Epithelial cell of proximal tubule (primary cell): ENCODE results near the gene EXOSC10. TPM values are rescaled to one million over a fixed set of nuclear protein-coding genes. Genes with fewer than 3 reads are reported as not detected.
"Not testable (repeated sequence)": the region's sequence is repeated elsewhere in the genome, so short reads cannot be mapped to it uniquely, and the experiment has no call there.

Experiments used
- DNase-seq: peaks from one replicate; pipeline ENCODE4 v3.0.0-alpha.2; 2011; ENCODE audit warnings: low read depth
- H3K4me3 ChIP-seq: 2 replicates; pipeline ENCODE4 v1.5.1; 2011; ENCODE audit warnings: low read depth, mild to moderate bottlenecking, low read length
- total RNA-seq: library from RNA; depleted of rRNA; stranded (reverse); fragments of >200 nt; gene quantifications from 2 replicates; pipeline ENCODE4 v1.2.3, GENCODE V29; 2015
- TF ChIP-seq, protein P1 (sequence below): conservative IDR thresholded peaks from 2 replicates; pipeline ENCODE4 v1.5.1; 2012; ENCODE audit warnings: low read depth, mild to moderate bottlenecking, low read length

Gene EXOSC10
- total RNA-seq, 1 donor from 2014 or later: 71.9 TPM

DNA sequence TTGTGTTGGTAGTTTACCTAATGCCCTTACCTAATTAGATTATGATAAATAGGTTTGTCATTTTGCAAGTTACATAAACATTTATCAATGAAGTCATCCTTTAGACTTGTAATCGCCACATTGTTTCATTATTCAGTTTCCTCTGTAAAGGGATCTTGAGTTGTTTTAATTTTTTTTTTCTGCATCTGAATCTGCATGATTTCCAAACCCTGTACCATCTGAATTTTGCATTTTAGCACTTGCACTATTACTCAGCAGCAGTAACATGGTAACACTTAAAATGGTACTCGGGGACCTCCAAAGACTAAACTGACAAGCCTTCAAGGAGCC lies 74.8 kb downstream of the EXOSC10 start:
- no peak overlapping the region for H3K4me3 ChIP-seq
- TF ChIP-seq, protein P1, sequence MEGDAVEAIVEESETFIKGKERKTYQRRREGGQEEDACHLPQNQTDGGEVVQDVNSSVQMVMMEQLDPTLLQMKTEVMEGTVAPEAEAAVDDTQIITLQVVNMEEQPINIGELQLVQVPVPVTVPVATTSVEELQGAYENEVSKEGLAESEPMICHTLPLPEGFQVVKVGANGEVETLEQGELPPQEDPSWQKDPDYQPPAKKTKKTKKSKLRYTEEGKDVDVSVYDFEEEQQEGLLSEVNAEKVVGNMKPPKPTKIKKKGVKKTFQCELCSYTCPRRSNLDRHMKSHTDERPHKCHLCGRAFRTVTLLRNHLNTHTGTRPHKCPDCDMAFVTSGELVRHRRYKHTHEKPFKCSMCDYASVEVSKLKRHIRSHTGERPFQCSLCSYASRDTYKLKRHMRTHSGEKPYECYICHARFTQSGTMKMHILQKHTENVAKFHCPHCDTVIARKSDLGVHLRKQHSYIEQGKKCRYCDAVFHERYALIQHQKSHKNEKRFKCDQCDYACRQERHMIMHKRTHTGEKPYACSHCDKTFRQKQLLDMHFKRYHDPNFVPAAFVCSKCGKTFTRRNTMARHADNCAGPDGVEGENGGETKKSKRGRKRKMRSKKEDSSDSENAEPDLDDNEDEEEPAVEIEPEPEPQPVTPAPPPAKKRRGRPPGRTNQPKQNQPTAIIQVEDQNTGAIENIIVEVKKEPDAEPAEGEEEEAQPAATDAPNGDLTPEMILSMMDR: no peak
- DNase-seq: no peak

DNA sequence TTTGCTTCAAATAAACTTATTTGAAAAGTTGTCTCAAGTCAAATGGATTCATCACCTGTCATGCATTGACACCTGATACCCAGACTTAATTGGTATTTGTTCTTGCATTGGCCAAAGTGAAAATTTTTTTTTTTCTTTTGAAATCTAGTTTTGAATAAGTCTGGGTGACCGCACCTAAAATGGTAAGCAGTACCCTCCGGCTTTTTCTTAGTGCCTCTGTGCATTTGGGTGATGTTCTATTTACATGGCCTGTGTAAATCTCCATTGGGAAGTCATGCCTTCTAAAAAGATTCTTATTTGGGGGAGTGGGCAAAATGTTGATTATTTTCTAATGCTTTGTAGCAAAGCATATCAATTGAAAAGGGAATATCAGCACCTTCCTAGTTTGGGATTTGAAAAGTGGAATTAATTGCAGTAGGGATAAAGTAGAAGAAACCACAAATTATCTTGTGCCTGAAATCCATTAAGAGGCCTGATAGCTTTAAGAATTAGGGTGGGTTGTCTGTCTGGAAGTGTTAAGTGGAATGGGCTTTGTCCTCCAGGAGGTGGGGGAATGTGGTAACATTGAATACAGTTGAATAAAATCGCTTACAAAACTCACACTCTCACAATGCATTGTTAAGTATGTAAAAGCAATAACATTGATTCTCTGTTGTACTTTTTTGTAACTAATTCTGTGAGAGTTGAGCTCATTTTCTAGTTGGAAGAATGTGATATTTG lies 75.4 kb downstream of the EXOSC10 start:
- no peak overlapping the region for H3K4me3 ChIP-seq
- no peak for DNase-seq
- TF ChIP-seq, protein P1: no peak

DNA sequence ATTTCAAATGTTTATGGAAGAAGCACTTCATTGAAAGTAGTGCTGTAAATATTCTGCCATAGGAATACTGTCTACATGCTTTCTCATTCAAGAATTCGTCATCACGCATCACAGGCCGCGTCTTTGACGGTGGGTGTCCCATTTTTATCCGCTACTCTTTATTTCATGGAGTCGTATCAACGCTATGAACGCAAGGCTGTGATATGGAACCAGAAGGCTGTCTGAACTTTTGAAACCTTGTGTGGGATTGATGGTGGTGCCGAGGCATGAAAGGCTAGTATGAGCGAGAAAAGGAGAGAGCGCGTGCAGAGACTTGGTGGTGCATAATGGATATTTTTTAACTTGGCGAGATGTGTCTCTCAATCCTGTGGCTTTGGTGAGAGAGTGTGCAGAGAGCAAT lies 76.5 kb downstream of the EXOSC10 start:
- TF ChIP-seq, protein P1: no peak
- H3K4me3 ChIP-seq: no peak overlapping the region
- no peak for DNase-seq

DNA sequence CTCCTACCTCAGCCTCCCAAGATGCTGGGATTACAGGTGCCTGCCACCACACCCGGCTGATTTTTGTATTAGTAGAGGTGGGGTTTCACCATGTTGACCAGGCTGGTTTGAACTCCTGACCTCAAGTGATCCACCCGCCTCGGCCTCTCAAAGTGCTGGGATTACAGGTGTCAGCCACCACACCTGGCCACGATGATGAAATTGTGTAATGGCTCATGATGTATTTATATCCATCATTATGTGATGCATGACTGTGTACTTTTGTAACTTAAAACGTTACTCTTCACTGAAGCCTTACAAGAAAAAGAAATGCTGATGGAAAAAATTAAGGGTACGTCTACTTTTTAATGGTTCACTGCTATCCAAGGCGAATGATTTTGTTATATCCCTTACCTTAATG lies 79.7 kb downstream of the EXOSC10 start:
- DNase-seq: no peak
- TF ChIP-seq, protein P1: no peak
- no peak overlapping the region for H3K4me3 ChIP-seq

DNA sequence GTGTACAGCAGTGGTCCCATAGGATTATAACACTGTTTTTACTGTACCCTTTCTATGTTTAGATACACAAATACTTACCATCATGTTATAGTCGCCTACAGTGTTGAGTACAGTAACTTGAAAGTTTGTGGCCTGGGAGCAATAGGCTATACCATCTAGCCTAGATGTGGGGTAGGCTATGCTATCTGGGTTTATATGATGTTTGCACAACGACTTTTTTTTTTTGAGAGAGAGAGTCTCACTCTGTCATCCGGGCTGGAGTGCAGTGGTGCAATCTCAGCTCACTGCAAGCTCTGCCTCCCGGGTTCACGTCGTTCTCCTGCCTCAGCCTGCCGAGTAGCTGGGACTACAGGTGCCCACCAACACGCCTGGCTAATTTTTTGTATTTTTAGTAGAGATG lies 80.3 kb downstream of the EXOSC10 start:
- DNase-seq, H3K4me3 ChIP-seq: not testable (repeated sequence)

Other genes with a start within 250 kb of the EXOSC10 start
- 59.0 and 109 TPM in 2 replicates for gene TARDBP, start 87.2 kb downstream of the EXOSC10 start, total RNA-seq
- gene MASP2, start 52.6 kb downstream of the EXOSC10 start, total RNA-seq: not detected in 2 replicates
- gene SRM, start 39.9 kb downstream of the EXOSC10 start, total RNA-seq: 78.0 and 110 TPM in 2 replicates
- gene ANGPTL7, start 89.5 kb upstream of the EXOSC10 start, total RNA-seq: not detected in 2 replicates
- 30.3 and 34.2 TPM in 2 replicates for gene MTOR, start 162.7 kb upstream of the EXOSC10 start, total RNA-seq
- gene UBIAD1, start 173.3 kb upstream of the EXOSC10 start, total RNA-seq: 6.2 and 14.6 TPM in 2 replicates